HG03354 (cell line): Measurements from ENCODE around the gene SIMC1.
A peak's percentile ranks its signal among the peaks of the same experiment; 100 is the strongest.
"Not testable (repeated sequence)": the region's sequence is repeated elsewhere in the genome, so short reads cannot be mapped to it uniquely, and the experiment has no call there.

ENCODE experiments used
- ATAC-seq: cut with Tn5 transposase; IDR thresholded peaks from one replicate; pipeline ENCODE4 v1.9.1; 2021; ENCODE audit warnings: mild to moderate bottlenecking; ENCODE audit not compliant: unreplicated experiment, poor library complexity, severe bottlenecking

Gene SIMC1

GRCh38 chr5:176237971-176238644 is at the start of gene SIMC1:
Gene SIMC1, plus strand, starts transcription at chr5:176238424. Its CDS starts 85 bp downstream, at chr5:176238509.
- ATAC-seq = peak; percentile 73

GRCh38 chr5:176188506-176189193 is 49.6 kb upstream of the SIMC1 start:
- ATAC-seq = no peak

DNA sequence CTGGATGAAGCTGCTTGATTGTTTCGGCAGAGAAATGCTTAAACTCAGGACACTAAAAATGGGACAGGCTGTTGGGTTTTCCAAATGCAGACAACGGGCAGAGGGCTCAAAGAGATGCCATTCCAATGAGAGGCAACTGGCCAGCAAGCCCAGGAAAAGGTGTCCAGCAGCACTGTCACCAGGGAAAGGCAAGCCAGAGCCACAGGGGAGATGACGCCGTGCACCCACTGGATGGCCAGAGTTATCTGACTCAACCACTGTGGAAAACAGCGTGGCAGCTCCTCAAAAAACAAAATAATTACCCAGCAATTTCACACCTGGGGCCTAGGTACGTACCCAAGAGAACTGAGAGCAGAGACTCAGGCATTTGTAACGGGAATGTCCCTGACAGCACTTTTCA is 48.4 kb upstream of the SIMC1 start:
- ATAC-seq = no peak

DNA sequence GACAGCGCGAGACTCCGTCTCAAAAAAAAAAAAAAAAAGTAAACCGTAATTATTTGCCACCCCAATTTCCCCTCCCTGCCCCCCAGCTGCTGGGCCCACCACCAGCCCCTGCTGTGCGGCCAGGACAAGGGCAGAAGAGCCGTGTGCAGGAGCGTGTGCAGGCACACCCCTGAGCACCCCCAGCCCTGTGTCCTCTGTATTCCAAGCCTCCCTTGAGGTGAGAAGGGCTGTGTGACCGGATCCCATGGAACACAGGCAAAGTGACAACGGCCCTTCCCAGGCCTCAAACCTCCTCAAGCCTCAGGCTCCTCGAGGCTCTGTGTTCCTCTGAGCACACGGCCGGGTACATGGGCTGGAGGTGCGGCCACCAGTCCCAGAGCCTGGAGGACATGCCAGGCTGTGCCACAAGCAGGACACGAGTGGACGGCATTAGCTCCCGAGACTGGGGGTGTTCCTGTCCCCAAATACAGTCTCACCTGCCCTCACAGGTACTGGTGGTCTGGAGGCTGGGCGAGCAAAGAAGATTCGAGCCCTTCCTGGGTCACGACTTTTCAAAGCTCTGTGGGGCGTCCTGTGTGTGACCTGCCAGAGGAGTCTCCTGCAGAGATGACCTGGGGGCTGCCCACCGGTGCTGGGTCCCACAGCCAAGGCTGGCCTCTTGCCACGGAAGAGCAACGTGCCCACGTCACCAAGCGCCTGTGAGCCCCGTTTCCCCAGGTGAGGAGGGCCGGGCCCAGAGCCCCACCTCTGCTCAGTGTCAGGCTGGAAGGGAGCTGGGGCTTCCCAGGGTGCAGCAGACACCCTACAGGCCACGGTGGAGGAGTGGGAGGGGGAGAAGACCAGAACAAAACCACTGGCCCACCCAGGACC is 47.1 kb upstream of the SIMC1 start:
- ATAC-seq = no peak

DNA sequence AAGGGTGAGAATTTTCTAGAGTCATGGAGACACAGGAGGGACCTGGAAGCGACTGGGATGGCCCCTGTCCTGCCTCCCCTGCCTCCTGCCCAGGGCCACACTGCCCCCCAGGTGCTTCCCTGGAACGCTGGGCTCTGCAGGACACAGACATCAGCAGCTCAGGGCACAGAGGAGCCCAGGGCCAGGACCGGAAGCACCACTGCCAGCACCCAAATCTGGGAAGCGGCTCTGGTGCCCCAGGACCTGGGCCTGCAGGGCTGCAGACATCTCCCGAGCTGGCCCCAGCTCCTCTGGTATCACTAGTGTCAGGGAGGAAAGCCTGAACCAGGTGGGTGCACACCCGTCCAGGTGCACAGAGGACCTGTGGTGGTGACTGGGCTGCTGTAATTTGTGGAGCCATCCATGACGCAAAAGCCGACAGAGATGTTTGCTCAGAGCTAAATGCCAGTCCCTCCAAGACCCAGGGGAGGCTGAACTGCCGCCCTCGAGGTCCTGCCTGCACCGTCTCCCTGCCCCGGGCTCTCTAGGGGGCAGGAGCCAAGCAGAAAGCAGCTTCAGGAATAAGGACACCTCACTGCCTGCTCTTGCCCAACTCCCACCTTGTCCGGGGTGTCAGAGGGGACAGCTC is 46.0 kb upstream of the SIMC1 start:
- ATAC-seq = no peak

GRCh38 chr5:176192722-176193117 is 45.5 kb upstream of the SIMC1 start:
- not testable (repeated sequence) for ATAC-seq

GRCh38 chr5:176193636-176194035 is 44.6 kb upstream of the SIMC1 start:
- not testable (repeated sequence) for ATAC-seq

DNA sequence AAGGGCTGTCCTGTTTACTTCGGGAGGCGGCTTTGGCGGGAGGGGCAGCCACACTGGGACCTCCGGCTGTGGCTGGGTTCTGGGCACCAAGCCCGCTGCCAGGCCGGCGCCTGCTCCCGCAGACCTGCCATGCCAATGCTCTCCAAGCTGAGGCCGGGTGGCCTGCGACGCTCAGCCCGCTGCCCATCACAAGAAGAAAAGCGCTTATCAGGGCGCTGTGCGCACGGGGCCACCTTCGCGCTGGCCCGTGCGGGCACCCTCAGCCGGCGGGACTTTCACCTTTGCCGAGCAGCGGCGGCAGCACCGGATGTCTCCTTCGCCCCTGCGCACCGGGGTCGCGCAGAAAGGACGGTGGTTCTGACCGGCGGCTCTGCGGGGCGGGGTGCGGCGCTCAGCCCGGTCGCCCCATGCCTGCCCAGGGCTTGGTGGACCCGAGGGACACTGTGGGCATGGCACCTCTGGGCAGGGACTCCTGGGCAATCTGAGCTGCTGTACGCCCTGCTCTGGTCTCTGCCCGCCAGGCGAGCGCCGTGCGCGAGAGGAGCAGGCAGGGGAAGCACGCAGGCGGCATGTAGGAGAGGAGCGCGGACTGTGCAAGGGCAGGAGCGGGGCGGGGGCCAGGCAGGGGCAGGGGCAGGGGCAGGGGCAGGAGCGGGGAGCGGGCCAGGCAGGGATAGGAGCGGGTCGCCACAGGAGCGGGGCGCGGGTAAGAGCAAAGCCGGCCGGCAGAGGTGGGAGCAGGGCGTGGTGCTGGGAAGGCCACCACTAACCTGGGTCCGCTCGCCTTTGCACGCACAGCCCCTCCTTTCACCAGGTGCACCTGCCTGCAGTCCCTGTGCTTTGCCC is 43.8 kb upstream of the SIMC1 start:
- ATAC-seq = not testable (repeated sequence)

- ATAC-seq = not testable (repeated sequence)
Measured at GRCh38 chr5:176195084-176195413, 43.2 kb upstream of the SIMC1 start.

- not testable (repeated sequence) for ATAC-seq
Measured at GRCh38 chr5:176195487-176196207, 42.6 kb upstream of the SIMC1 start.

DNA sequence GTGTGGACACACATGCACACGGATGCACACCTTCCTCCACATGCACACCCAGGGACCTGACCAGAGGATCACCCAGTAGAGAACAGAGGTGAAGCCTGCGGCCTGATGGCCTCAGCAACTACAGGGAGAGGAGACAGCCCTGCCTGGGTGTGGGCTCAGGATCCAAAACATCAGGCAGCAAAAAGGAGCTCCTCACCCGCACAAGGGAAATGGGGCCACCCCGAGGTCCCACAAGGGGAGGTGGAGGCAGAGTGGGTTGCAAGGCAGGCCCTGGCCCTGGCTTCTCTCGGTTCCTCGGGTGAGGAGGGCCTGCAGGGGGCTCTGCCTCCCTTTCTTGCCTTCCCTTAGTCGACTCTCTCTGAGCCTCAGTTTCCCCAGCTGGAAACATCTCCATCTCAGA is 41.4 kb upstream of the SIMC1 start:
- not testable (repeated sequence) for ATAC-seq

DNA sequence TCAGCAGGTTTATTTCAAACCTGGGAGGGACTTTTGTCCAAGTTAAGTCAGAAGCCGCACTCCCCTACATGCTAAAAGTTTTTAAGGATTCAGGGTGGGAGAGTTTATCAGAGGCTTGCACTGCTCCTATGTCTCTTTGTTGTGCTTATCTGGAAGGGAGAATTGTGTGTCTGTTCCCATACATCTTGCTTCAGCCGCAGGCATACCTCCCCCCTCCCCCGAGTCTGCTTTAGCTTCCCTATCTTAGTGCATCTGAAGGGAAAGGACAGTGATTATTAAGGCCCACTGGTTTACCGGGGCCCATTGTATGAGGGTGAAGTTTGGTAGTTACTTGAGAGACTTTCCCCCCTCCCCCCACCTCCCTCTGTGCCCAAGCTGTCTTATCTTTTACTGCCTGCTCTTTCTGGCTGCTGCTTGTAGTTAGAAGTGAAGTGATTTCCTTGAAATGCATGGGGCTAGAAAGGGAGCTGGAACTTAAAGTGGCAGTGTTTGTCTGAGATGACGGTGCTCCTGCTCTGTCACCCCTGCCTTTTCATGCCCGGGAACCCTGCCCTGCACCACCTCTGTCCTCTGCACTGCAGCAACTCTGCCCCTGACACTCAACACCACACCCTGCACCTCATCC is 40.9 kb upstream of the SIMC1 start:
- not testable (repeated sequence) for ATAC-seq

DNA sequence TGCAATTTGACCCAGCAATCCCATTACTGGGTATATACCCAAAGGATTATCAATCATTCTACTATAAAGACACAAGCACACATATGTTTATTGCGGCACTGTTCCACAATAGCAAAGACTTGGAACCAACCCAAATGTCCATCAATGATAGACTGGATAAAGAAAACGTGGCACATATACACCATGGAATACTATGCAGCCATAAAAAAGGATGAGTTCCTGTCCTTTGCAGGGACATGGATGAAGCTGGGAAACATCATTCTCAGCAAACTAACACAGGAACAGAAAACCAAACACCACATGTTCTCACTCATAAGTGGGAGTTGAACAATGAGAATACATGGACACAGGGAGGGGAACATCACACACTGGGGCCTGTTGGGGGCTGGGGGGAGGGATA is 39.9 kb upstream of the SIMC1 start:
- not testable (repeated sequence) for ATAC-seq

DNA sequence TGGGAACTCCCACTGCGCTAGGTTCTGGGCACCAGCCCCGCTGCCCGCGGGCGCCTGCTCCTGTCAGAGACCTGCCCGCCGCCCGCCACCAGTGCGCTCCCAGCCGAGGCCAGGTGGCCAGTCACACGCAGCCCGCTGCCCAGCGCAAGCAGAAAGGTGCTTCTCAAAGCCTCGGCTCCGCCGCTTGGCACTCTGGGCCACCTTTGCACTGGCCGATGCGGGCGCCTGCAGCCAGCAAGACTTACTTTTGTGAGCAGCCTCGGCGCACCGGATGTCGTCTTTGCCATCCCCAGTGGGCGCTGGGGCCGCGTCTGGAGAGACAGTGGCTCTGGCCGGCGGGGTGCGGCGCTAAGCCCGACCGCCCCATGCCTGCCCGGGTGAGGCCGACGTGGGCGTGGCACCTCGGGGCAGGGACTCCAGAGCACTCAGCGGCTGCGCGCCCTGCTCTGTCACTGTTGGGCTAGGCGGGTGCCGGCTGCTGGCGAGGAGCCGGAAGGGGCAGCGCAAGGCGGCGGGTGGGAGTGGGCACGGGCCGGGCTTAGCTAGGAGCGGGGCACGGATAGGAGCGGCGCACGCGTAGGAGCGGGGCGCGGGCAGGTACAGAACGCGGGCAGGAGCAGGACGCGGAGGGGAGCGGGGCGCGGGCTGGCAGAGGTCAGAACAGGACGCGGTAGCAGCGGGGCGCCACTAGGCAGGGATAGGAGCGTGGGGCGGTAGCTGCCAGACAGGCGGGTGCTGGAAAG is 39.1 kb upstream of the SIMC1 start:
- not testable (repeated sequence) for ATAC-seq

DNA sequence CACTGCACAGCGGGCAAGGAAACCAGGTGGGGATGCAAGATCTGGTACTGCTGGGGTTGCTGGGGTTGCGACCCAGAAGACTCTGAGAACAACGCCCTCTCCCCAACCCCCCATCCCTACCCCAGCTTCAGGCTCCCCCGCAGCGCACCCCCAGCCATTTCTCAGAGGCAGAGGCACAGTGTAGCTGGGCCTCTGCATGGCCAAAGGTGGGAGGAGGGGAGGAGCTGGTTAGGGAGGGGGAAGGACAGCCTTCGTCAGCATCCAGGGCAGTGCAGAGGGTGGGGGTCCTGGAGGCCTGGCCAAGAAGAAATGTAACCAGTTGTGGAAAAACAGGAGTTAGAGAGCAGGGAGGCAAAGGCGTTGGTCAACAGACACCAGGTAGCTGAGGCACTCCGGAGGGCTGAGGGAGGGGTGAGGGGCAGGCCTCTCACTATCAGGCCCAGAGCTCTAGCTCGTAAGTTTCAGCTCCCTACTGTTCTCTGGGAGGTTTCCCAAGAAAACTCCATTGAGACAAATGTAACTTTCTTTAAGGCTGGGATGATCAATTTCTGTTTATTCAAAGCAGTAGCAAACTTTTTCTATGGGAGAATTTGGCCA is 38.3 kb upstream of the SIMC1 start:
- not testable (repeated sequence) for ATAC-seq

GRCh38 chr5:176201811-176202210 is 36.4 kb upstream of the SIMC1 start:
- no peak for ATAC-seq

- ATAC-seq = no peak
Measured at GRCh38 chr5:176203086-176203485, 35.1 kb upstream of the SIMC1 start.
